Spinal cord (tissue), 10 donors: Measurements from ENCODE around the gene DNASE1. TPM values are rescaled to one million over a fixed set of nuclear protein-coding genes. Genes with fewer than 3 reads are reported as not detected.

Experiments
- DNase-seq, 6 donors: peaks; one replicate each; pipeline versions ENCODE4 v3.0.0 to v3.0.0-alpha.2; 2013 to 2015; ENCODE audit warnings: low spot score in 6 of 6, low read depth in 4 of 6
- H3K27ac ChIP-seq: one replicate; pipeline ENCODE4 v1.5.1; 2013; ENCODE audit warnings: low read depth, low read length, control low read depth
- H3K27me3 ChIP-seq: one replicate; pipeline ENCODE4 v1.6.1; 2013; ENCODE audit warnings: low read length; ENCODE audit not compliant: control insufficient read depth, insufficient read depth
- H3K36me3 ChIP-seq: one replicate; pipeline ENCODE4 v1.6.1; 2013; ENCODE audit warnings: low read length; ENCODE audit not compliant: control insufficient read depth, insufficient read depth
- H3K4me1 ChIP-seq: one replicate; pipeline ENCODE4 v1.6.1; 2013; ENCODE audit warnings: low read length; ENCODE audit not compliant: control insufficient read depth, insufficient read depth
- H3K4me3 ChIP-seq: one replicate; pipeline ENCODE4 v1.5.1; 2013; ENCODE audit warnings: low read depth, low read length, control low read depth
- H3K9me3 ChIP-seq: one replicate; pipeline ENCODE4 v1.6.1; 2013; ENCODE audit warnings: low read length; ENCODE audit not compliant: control insufficient read depth, insufficient read depth
- WGBS: methylation state at CpG from one replicate; pipeline ENCODE4 v1.1.5; 2013; ENCODE audit warnings: missing lambda C conversion rate; ENCODE audit not compliant: insufficient coverage; 5-methylcytosine and 5-hydroxymethylcytosine counted together
- polyA plus RNA-seq, 2 donors: library from polyadenylated mRNA; unstranded; fragments of 120-200 nt; gene quantifications; one replicate each; pipeline ENCODE4 v1.2.1, GENCODE V29; 2013; ENCODE audit not compliant: insufficient read length in 2 of 2
- total RNA-seq, 2 donors: library from RNA; depleted of rRNA in 1 of 2; stranded (reverse); fragments of 120-200 nt in 1 of 2; fragments of >200 nt in 1 of 2; gene quantifications; one replicate each; pipeline versions ENCODE4 v1.2.3 to v1.2.4, GENCODE V29; 2013 to 2014
- donor health status: healthy.

Gene DNASE1
- total and polyA plus RNA-seq, 4 donors = 23.5 to 37.6 (median 26.7) TPM

- 86% methylated on average over 12 of the region's 12 CpGs for WGBS
- H3K36me3 ChIP-seq = peaks cover 86% of the 10 kb centered on the region
- no peak overlapping the region for H3K4me3 ChIP-seq
- no peak overlapping the region for H3K27ac ChIP-seq
- DNase-seq = no peak
- no peaks in the 10 kb centered on the region for H3K27me3 ChIP-seq
- no peaks in the 10 kb centered on the region for H3K4me1 ChIP-seq
- H3K9me3 ChIP-seq = no peaks in the 10 kb centered on the region
Observed at GRCh38 chr16:3661311-3661710, 6.8 kb downstream of the DNASE1 start.

DNA sequence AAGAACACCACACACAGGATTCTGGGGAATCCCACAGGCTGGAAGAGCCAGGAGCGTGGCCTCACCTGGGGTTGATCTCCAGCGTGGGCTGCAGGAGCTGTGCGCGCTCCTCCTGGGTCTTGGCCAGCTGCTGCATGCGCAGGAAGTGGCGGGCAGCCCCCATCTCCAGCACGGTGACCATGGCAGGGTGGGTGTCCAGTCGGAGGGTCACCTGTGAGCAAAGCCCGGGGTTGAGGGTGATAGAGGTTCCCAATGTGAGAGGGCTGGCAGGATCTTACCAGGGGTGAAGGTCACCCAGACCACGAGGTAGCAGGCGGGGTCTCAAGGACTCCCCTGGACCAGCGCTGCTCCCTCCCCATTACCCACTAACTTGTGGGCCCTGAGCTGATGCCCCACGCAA, 7.4 kb downstream of the DNASE1 start:
- 95% methylated on average over 10 of the region's 13 CpGs for WGBS
- Histone ChIP-seq H3K27me3 (no peaks in the 10 kb centered on the region), H3K9me3 (no peaks in the 10 kb centered on the region), H3K27ac (no peak overlapping the region), H3K36me3 (peaks cover 82% of the 10 kb centered on the region), H3K4me1 (no peaks in the 10 kb centered on the region), H3K4me3 (no peak overlapping the region)
- DNase-seq = no peak

DNA sequence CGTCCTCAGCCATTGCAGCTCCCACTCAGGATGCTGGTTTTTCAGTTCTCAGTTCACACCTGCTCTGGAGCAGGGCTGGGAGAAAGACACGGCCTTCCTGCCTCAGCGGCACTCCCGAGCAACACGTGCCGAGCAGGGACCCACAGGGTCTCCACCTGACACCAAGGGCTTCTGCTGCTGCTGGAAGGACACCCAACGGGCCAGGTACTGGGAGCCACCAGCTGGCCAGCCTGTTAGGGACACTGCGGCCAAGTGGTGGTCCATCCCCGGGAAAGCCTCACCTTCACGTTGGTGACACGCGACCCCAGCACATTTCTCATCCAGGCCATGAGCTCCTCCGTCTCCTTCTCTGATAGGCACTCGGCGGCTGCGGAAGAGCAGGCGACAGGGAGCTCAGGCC, 8.1 kb downstream of the DNASE1 start:
- Histone ChIP-seq H3K27me3 (no peaks in the 10 kb centered on the region), H3K9me3 (no peaks in the 10 kb centered on the region), H3K4me1 (no peaks in the 10 kb centered on the region), H3K4me3 (no peak overlapping the region), H3K36me3 (peaks cover 79% of the 10 kb centered on the region), H3K27ac (no peak overlapping the region)
- WGBS = 94% methylated on average over 17 of the region's 17 CpGs
- DNase-seq = no peak

DNA sequence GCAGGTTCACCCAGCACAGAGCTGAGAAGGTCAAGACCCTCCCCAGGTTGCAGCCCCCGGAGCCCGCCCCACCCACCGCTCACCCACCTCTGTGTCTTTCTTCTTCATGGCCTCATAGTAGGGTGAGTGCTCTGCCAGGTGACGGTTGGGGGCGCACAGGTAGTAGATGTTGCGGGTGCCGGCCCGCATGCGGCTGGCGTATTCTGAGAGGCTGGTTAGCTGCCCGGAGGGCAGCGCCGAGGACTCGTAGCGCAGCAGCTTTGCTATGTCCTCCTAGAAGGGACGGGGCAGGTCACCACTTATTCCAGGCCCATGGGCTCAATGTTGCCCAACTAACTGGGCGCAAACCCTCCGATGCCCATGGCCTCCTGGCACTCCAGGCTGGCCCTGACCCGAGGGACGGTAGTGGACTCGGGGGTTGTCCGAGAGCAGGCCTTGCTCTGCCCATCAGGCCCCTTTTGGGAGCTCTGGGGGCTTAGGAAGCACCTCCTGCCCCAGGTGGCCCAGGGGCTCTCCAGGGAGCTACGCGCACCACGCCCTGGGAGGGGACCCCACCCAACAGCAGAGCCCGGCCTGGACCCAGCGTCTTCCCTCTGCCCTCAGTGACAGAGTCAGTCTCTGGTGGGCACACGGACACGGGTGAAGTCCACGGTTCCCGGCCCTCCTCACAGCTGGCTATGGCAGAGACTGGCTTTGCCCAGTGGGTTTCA, 9.9 kb downstream of the DNASE1 start:
- no peaks in the 10 kb centered on the region for H3K9me3 ChIP-seq
- H3K36me3 ChIP-seq = peaks cover 77% of the 10 kb centered on the region
- DNase-seq = no peak
- WGBS = 98% methylated on average over 30 of the region's 31 CpGs
- H3K27ac ChIP-seq = no peak overlapping the region
- H3K4me1 ChIP-seq = no peaks in the 10 kb centered on the region
- H3K4me3 ChIP-seq = no peak overlapping the region
- no peaks in the 10 kb centered on the region for H3K27me3 ChIP-seq

- Histone ChIP-seq H3K9me3 (no peaks in the 10 kb centered on the region), H3K4me1 (no peaks in the 10 kb centered on the region), H3K27me3 (no peaks in the 10 kb centered on the region), H3K4me3 (no peak overlapping the region), H3K27ac (no peak overlapping the region), H3K36me3 (peaks cover 70% of the 10 kb centered on the region)
- no peak for DNase-seq
- 88% methylated on average over 5 of the region's 6 CpGs for WGBS
Observed at GRCh38 chr16:3665508-3665907, 11.0 kb downstream of the DNASE1 start.

DNA sequence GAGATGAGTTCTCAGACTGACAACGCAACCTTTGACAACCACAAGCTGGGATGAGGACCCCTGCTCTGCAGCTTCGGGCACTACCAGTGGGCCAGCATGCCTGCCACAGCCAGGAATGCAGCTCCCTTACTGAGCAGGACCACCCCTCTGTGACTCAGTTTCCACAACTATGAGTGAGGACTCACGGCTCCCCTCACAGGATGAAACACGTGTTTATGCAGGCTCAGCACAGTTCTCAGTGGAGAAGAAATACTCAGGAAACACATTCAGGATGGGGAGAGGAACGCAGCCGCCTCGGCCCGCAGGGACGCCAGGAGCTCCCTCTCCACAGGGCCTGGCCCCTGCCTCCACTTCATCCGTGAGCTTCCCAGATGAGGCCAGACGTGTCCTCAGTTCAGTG, 14.1 kb downstream of the DNASE1 start:
- H3K4me1 ChIP-seq = no peaks in the 10 kb centered on the region
- WGBS = 94% methylated on average over 8 of the region's 11 CpGs
- no peak for DNase-seq
- H3K9me3 ChIP-seq = no peaks in the 10 kb centered on the region
- no peak overlapping the region for H3K4me3 ChIP-seq
- peaks cover 73% of the 10 kb centered on the region for H3K36me3 ChIP-seq
- no peak overlapping the region for H3K27ac ChIP-seq
- H3K27me3 ChIP-seq = no peaks in the 10 kb centered on the region

- no peak for DNase-seq
- H3K27ac ChIP-seq = no peak overlapping the region
- WGBS = 87% methylated on average over 9 of the region's 10 CpGs
- no peaks in the 10 kb centered on the region for H3K4me1 ChIP-seq
- peaks cover 73% of the 10 kb centered on the region for H3K36me3 ChIP-seq
- no peaks in the 10 kb centered on the region for H3K27me3 ChIP-seq
- no peaks in the 10 kb centered on the region for H3K9me3 ChIP-seq
- H3K4me3 ChIP-seq = no peak overlapping the region
Observed at GRCh38 chr16:3669082-3669481, 14.6 kb downstream of the DNASE1 start.

DNA sequence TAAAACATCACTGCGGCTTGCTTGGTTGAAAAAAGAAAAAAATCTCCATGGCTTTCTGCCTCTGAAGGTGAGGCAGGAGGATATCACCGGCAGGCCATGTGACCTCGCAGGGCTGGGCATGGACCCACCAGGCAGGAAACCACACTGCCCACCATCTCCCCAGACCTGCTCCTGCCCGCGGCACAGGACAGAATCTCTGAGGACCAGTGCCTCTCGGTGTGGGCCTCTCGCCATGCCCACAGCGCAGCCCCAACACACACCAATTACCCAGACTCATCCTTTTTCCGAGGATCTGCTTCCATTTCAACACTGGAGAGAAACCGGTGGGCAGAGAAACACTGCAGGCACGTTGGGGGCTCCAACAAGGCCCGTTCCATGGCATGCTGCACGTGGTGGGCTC, 16.2 kb downstream of the DNASE1 start:
- peaks cover 74% of the 10 kb centered on the region for H3K36me3 ChIP-seq
- no peaks in the 10 kb centered on the region for H3K9me3 ChIP-seq
- H3K4me1 ChIP-seq = peaks cover 2% of the 10 kb centered on the region
- no peak for DNase-seq
- no peak overlapping the region for H3K4me3 ChIP-seq
- H3K27me3 ChIP-seq = no peaks in the 10 kb centered on the region
- H3K27ac ChIP-seq = no peak overlapping the region
- whole genome bisulfite sequencing = 88% methylated on average over 12 of the region's 13 CpGs

- peaks cover 4% of the 10 kb centered on the region for H3K4me1 ChIP-seq
- H3K4me3 ChIP-seq = no peak overlapping the region
- DNase-seq = no peak
- 85% methylated on average over 10 of the region's 11 CpGs for WGBS
- no peaks in the 10 kb centered on the region for H3K27me3 ChIP-seq
- H3K36me3 ChIP-seq = peaks cover 77% of the 10 kb centered on the region
- H3K9me3 ChIP-seq = no peaks in the 10 kb centered on the region
- H3K27ac ChIP-seq = no peak overlapping the region
Observed at GRCh38 chr16:3671424-3671823, 16.9 kb downstream of the DNASE1 start.

DNA sequence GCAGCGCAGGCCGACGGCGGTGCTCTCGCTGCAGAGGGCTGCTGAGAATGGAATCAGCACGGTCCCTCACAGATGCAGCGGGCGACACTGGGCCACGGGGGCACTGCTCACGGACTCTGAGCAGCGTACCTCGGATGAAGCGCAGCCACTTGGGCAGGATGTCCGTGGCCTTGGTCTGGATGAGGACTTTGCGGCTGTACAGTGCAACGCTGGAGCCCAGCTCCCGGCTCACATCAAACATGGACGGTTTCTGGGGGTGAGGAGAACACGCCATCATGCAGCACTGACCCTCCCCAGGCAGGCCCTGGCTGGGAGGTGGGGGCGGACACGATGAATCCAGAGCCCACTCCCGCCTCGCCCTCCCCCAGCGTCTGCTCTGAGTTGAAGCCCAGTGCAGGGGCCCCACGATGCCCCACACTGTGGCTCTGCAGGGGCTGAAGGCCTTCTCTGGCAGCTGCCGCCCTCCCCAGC, 18.1 kb downstream of the DNASE1 start:
- Histone ChIP-seq H3K36me3 (peaks cover 83% of the 10 kb centered on the region), H3K9me3 (no peaks in the 10 kb centered on the region), H3K27ac (no peak overlapping the region), H3K27me3 (no peaks in the 10 kb centered on the region), H3K4me1 (peaks cover 8% of the 10 kb centered on the region), H3K4me3 (no peak overlapping the region)
- WGBS = 95% methylated on average over 26 of the region's 26 CpGs
- no peak for DNase-seq
